Gastrocnemius medialis (tissue), 4 donors: ENCODE data around the gene UBAP2L. TPM values are rescaled to one million over a fixed set of nuclear protein-coding genes. Genes with fewer than 3 reads are reported as not detected.

ENCODE experiments used
- ATAC-seq, 2 donors: fragments of 150-250 bp; one replicate each; pipeline ENCODE4 v1.9.1; 2016
- DNase-seq, 2 donors: peaks; one replicate each; pipeline ENCODE4 v3.0.0-alpha.2; 2019
- H3K27ac ChIP-seq, 4 donors: fragments of 200-600 bp; sonication (generic); 1 replicate in 1 of 4; 2 replicates in 3 of 4; pipeline ENCODE4 v1.5.1; 2016 to 2018; ENCODE audit warnings: mild to moderate bottlenecking in 2 of 4, moderate library complexity in 1 of 4
- H3K27me3 ChIP-seq, 3 donors: fragments of 200-600 bp; sonication (generic) in 2 of 3; 1 replicate in 1 of 3; 2 replicates in 2 of 3; pipeline versions ENCODE4 v1.5.1 to v1.6.0; 2016 to 2019; ENCODE audit warnings: mild to moderate bottlenecking in 1 of 3, moderate library complexity in 1 of 3
- H3K36me3 ChIP-seq, 2 donors: fragments of 200-600 bp; sonication (generic) in 1 of 2; one replicate each; pipeline ENCODE4 v1.5.1; 2017 to 2018
- H3K4me1 ChIP-seq, 2 donors: fragments of 200-600 bp; sonication (generic) in 1 of 2; one replicate each; pipeline ENCODE4 v1.5.1; 2016 to 2017; ENCODE audit warnings: mild to moderate bottlenecking in 2 of 2
- H3K4me3 ChIP-seq, 4 donors: fragments of 200-600 bp; sonication (generic) in 3 of 4; 1 replicate in 1 of 4; 2 replicates in 3 of 4; pipeline ENCODE4 v1.5.1; 2016 to 2019; ENCODE audit warnings: mild to moderate bottlenecking in 2 of 4
- H3K9me3 ChIP-seq, 3 donors: fragments of 200-600 bp; sonication (generic) in 2 of 3; 1 replicate in 1 of 3; 2 replicates in 2 of 3; pipeline ENCODE4 v1.5.1; 2016 to 2019
- POLR2A ChIP-seq, 2 donors: fragments of 450-650 bp; IDR thresholded peaks; one replicate each; pipeline ENCODE4 v1.6.1; 2017; ENCODE audit warnings: antibody characterized with exemption in 2 of 2, mild to moderate bottlenecking in 2 of 2, moderate library complexity in 2 of 2
- in situ Hi-C, 4 donors: fragments of 200-750 bp; cut with MboI; loops; one replicate each; pipeline versions ENCODE4 v1.15.0 to v1.8.0; 2017; ENCODE audit warnings: low sequenced_read_pairs in 4 of 4
- intact Hi-C: fragments of 100-400 bp; cut with DNase I; formaldehyde crosslinking; loops from one replicate; pipeline ENCODE4 v1.15.1; 2023; ENCODE audit warnings: low total_unique reads
- total RNA-seq, 4 donors: library from RNA; depleted of rRNA; stranded (reverse); fragments of >200 nt; gene quantifications; one replicate each; pipeline versions ENCODE4 v1.1.0 to v1.2.3, GENCODE V29; 2016
- TF ChIP-seq, protein P1 (sequence below), 5 experiments: fragments of 450-650 bp in 3 of 5; fragments of 200-600 bp in 2 of 5; sonication (generic) in 2 of 5; IDR thresholded peaks in 4 of 5; conservative IDR thresholded peaks in 1 of 5; 1 replicate in 4 of 5; 2 replicates in 1 of 5; pipeline ENCODE4 v1.5.1; 2016 to 2019; ENCODE audit warnings: antibody characterized with exemption in 5 of 5, mild to moderate bottlenecking in 3 of 5, moderate library complexity in 3 of 5

UBAP2L gene
- total RNA-seq, 4 donors from 2014 or later = 38.5 to 72.8 (median 50.8) TPM

DNA sequence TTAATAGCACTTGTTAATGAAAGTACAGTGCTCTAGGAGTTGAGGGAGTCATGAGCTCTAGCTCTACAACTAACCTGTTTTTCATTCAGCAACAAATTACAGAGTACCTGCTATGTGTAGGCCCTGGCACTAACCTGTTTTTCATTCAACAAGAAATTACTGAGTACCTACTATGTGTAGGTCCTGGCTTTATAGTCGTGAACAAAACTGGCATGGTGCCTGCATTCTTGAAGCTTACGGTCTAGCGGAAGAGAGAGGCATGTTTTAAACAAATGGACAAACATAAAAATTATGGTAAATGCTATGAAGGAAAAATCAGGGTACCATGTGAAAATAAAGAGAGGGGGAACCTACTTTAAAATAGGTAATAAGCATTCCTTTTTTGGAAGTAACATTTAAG is 2.2 kb upstream of the UBAP2L start:
- in situ Hi-C loops (no loop called here), intact Hi-C loops (loop anchor here (2.0 kb wide), 1 partner anchor 20 kb away; no protein-coding TSS in a partner anchor)
- H3K4me3 ChIP-seq = peak overlapping the region in 2 of 4 donors; percentile 80 to 83

DNA sequence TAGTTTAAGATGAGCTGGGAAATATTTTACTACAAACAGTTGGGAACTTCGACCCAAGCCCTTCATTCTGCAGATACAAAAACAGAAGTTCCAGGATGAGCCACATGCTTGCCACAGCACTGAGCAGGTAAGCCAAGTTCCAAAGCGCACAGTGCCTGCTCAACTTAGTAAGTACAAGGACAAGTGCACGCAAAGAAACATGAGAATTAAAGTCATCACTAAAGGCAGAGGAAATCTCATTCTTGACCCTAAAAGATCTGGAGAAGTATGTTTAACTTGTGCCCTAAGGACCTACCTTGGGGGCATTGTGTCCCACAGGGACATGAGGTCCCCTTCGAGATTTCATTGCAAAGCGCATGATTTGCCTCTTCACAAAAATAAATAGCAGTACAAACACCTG is 1.2 kb upstream of the UBAP2L start:
- H3K36me3 ChIP-seq = peaks cover 0 to 25% of the 10 kb centered on the region in 2 donors
- in situ Hi-C loops = no loop called here
- ATAC-seq = no peak
- no peaks in the 10 kb centered on the region for H3K27me3 ChIP-seq
- peak overlapping the region; percentile 80 to 96 (median 82) for H3K4me3 ChIP-seq
- peak overlapping the region; percentile 96 to 100 (median 98) for H3K27ac ChIP-seq
- DNase-seq = peak; percentile 10 to 45
- H3K9me3 ChIP-seq = no peaks in the 10 kb centered on the region
- intact Hi-C loops = loop anchor here (2.0 kb wide), 1 partner anchor 21 kb away; no protein-coding TSS in a partner anchor
- peaks cover 55 to 56% of the 10 kb centered on the region in 2 donors for H3K4me1 ChIP-seq
- TF ChIP-seq, protein P1, sequence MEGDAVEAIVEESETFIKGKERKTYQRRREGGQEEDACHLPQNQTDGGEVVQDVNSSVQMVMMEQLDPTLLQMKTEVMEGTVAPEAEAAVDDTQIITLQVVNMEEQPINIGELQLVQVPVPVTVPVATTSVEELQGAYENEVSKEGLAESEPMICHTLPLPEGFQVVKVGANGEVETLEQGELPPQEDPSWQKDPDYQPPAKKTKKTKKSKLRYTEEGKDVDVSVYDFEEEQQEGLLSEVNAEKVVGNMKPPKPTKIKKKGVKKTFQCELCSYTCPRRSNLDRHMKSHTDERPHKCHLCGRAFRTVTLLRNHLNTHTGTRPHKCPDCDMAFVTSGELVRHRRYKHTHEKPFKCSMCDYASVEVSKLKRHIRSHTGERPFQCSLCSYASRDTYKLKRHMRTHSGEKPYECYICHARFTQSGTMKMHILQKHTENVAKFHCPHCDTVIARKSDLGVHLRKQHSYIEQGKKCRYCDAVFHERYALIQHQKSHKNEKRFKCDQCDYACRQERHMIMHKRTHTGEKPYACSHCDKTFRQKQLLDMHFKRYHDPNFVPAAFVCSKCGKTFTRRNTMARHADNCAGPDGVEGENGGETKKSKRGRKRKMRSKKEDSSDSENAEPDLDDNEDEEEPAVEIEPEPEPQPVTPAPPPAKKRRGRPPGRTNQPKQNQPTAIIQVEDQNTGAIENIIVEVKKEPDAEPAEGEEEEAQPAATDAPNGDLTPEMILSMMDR (IDR thresholded peaks at IDR 0.05 in 4 of 5, conservative IDR thresholded peaks at IDR 0.05 in 1 of 5) = no peak
- no peak for TF ChIP-seq POLR2A (IDR thresholded peaks at IDR 0.05)

More for the DNA sequence above, 2.2 kb upstream of the UBAP2L start:
- Histone ChIP-seq H3K27me3 (no peaks in the 10 kb centered on the region), H3K9me3 (no peaks in the 10 kb centered on the region), H3K27ac (peak overlapping the region; percentile 96 to 100 (median 98)), H3K36me3 (peaks cover 0 to 35% of the 10 kb centered on the region in 2 donors), H3K4me1 (peaks cover 45 to 48% of the 10 kb centered on the region in 2 donors)
- no peak for ATAC-seq
- no peak for TF ChIP-seq POLR2A (IDR thresholded peaks at IDR 0.05)
- TF ChIP-seq, protein P1 (IDR thresholded peaks at IDR 0.05 in 4 of 5, conservative IDR thresholded peaks at IDR 0.05 in 1 of 5) = no peak
- DNase-seq = no peak

DNA sequence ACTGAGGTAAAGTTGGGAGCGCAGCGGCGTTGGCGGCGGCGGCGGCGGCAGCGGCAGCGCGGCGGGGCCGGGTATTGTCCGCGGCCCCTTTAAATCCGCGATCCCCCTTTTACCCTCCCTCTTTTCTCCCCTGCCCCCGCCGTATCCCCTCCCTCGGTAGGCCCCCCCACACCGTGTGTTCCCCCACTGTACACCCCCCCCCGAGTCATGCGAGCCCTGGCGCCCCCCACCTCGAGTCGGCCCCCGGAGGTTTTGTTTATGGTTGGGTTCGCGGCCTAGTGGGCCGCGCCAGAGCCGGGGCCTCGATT is 169 bp downstream of the UBAP2L start:
- no peak for DNase-seq
- Histone ChIP-seq H3K36me3 (peaks cover 0 to 26% of the 10 kb centered on the region in 2 donors), H3K27me3 (no peaks in the 10 kb centered on the region), H3K4me1 (peaks cover 57 to 63% of the 10 kb centered on the region in 2 donors), H3K27ac (peak overlapping the region; percentile 96 to 100 (median 98)), H3K4me3 (peak overlapping the region; percentile 82 to 96 (median 88)), H3K9me3 (no peaks in the 10 kb centered on the region)
- ATAC-seq = no peak
- TF ChIP-seq POLR2A (IDR thresholded peaks at IDR 0.05) = no peak
- TF ChIP-seq, protein P1 (IDR thresholded peaks at IDR 0.05 in 4 of 5, conservative IDR thresholded peaks at IDR 0.05 in 1 of 5) = no peak
- intact Hi-C loops (loop anchor here (1.0 to 10.0 kb wide), 4 partner anchors 38 to 338 kb away; partner anchors contain the start of genes HAX1 and UBE2Q1), in situ Hi-C loops (loop anchor here in 1 of 4 donors (10.0 kb wide), 1 partner anchor 54 kb away; the partner anchor contains the start of gene HAX1)

DNA sequence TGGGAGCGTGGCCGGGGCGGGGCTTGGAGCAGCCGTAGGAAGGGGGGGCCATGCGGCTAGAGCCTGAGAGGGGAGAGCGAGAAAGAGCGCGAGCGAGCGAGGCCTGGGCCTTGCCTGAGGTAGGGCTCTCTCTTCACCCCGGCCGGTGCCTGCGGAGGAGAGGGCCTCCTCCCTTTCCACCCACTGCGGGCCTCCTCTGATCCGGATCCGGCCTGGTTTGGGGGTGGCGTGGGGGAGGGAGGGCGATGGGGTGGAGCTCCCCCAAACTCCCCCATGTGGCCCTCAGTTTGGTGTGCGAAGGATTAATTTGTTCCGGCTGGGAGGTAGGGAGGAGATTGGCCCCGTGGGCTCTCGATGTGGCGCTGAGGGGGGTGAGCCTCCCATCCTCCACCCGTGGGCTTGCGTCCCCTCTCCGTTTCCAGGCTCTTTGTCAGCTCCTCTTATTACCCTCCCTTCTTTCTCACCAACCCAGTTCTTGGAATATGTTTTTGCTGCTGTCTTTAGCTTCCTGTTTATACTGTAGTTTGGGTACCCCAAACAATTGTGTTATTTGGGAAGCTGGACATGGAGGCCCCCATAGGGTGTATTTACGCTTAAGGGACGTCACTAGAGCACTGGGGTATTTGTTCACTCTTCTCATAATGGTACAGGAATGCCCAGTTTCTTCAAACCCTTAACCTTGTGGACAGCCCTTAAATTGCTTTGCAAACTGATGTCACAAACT is 685 bp downstream of the UBAP2L start:
- intact Hi-C loops (loop anchor here (2.0 to 10.0 kb wide), 3 partner anchors 53 to 337 kb away; partner anchors contain the start of genes HAX1 and UBE2Q1), in situ Hi-C loops (loop anchor here in 1 of 4 donors (10.0 kb wide), 1 partner anchor 53 kb away; the partner anchor contains the start of gene HAX1)
- ATAC-seq = peak; percentile 5 to 6
- Histone ChIP-seq H3K9me3 (no peaks in the 10 kb centered on the region), H3K4me3 (peak overlapping the region; percentile 82 to 96 (median 88)), H3K36me3 (peaks cover 0 to 26% of the 10 kb centered on the region in 2 donors), H3K27ac (peak overlapping the region; percentile 96 to 100 (median 98)), H3K27me3 (no peaks in the 10 kb centered on the region), H3K4me1 (peaks cover 57 to 63% of the 10 kb centered on the region in 2 donors)
- TF ChIP-seq, protein P1 (IDR thresholded peaks at IDR 0.05 in 4 of 5, conservative IDR thresholded peaks at IDR 0.05 in 1 of 5) = no peak
- TF ChIP-seq POLR2A (IDR thresholded peaks at IDR 0.05) = no peak
- DNase-seq = peak; percentile 26 to 46
